RPMI7951 (cell line): Measurements from ENCODE around the gene TSPAN13. TPM values are rescaled to one million over a fixed set of nuclear protein-coding genes. Genes with fewer than 3 reads are reported as not detected.

Experiments used
- DNase-seq: peaks from one replicate; pipeline ENCODE4 v3.0.0-alpha.2; 2012; ENCODE audit warnings: low read depth
- total RNA-seq: library from RNA; depleted of rRNA; stranded (reverse); fragments of >200 nt; shearing (Covaris generic); gene quantifications from 2 replicates; pipeline ENCODE4 v1.2.3, GENCODE V29; 2014

The TSPAN13 gene
- total RNA-seq, 1 experiment from 2014 or later: 4.4 TPM

DNA sequence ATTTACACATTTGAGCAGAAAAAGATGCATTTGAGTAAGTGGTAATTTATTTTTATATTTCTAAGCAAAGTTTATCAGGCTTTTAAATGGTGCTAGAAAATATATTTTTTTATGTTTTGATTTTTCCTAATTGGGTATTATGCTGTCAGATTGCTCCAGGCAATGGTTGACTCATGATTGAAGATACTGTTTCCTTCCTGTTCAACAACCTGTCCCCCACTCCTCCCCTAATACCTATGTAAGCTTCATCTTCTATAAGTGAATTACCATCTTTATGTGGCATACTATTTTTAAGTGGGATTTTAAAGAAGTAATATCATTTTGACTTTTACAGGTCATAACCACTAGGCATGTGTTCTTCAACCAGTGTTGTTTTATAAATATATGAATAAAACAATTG is 21.4 kb downstream of the TSPAN13 start:
- DNase-seq: no peak

DNA sequence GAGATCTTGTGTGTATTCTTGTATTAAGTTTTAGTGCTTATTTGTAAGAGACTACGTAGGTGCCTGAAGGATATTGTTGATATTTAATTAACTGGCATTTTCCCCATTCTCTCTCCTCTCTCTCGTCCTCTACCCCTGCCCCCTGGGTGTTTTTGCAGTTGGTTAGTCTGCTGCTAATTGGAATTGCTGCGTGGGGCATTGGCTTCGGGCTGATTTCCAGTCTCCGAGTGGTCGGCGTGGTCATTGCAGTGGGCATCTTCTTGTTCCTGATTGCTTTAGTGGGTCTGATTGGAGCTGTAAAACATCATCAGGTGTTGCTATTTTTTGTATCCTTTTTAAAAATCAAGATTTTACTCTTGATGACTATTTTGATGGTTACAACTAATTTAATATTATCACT is 22.5 kb downstream of the TSPAN13 start:
- no peak for DNase-seq

DNA sequence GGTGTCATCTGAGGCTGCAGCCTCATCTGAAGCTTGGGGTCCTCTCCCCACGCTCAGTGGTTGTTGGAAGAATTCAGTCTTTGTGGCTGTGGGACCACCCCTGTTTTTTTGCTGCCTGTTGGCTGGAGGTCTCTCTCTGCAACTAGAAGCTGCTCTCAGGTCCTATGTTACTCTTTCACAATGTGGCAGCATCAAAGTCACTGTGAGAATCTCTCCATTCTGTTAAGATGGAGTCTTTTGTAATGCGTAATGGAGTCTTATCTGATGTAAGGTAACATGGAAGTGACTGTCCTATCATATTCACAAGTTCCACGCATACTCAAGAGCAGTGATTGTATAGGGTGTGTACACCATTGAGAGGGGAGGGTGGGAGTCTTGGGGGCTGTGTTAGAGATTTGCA is 24.9 kb downstream of the TSPAN13 start:
- DNase-seq: no peak

DNA sequence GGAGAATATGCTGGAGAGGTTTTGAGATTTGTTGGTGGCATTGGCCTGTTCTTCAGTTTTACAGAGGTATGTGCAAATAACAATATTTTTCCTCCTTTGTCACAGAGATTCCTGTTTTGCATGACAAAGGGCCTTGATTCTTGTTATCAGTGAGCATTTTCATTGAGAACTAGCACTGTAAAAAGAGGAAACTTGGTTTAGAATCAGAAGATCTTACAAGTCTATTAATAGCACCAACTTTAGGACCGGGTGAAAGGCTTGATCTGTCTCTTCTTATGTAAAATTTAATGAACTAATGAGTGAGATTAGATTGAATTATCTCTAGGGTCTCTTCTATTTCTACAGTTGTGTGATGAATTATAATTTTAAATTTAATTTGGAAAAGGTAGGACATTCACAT is 25.5 kb downstream of the TSPAN13 start:
- no peak for DNase-seq

DNA sequence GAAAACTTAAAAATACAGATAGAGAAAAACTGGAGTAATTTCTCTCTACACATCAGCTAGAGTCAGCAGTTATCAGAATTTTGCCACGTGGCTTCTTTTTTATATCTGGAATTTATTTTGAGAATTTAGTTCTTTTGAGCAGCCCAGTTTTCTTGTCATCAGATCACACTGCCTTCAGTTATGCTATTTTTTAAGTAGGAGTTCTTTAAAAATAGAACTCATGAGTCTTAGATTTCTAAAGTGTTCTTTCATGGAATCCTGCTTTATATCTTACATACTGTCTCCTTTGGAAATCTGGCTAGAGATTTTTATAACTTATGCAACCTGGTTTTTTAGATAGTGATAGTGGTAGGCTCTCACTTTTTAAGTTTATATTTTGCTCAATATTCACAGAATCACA is 27.0 kb downstream of the TSPAN13 start:
- DNase-seq: no peak

DNA sequence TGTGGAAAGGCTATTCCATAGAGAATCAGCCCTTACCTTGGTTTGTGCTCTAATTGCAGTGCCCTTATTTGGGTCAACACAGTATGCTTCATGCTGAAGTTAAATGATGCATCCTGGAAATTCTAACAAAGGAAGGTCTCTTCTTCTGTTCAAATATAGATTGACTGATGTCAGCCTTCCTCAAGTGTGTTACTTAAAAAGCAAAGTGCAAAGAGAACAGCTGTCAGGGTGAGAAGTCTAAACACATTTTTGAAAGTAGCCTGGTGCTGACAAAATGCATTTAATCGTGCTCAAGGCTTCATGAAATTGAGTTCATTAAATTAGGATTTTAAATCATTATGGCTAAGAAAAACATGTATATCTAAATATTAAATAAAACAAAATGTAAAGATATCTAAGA is 31.8 kb downstream of the TSPAN13 start:
- no peak for DNase-seq

DNA sequence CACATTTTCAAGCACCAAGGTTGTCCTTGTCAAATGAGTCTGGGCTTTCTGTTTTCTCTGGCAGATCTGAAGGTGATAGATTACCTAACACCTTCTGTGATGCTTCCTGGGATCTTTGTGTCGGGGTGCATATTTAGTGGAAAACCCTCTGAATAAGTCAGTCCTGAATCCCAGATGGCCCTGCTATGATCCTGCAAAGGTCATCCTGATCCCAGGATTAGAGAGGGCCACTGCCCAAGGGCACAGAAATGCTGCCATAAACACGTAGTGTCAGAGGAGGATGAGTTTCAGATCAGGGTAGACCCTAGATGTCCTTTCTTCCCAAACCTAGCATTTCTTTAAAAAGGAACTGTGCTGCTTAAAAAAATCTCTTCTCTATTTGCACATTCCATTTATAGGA is 32.3 kb downstream of the TSPAN13 start:
- DNase-seq: no peak

DNA sequence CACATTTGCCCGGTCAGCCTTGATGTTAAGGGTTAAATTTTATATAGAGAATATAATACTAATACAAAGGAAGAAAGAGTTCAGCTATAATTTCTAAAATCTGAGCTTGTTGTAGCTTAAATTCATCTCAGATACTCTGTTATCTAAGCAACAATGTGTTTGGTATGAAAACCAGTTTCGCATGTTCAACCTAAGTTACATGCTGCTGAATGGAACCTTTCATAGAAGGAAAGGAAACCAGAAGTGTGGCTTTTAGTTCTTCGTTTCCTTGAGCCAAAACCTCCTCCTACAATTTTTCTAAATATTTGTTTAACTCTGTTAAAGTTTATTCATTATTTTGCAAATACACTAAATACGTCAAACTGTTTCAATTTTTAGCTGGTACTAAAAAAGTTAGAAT is 32.7 kb downstream of the TSPAN13 start:
- DNase-seq: no peak

DNA sequence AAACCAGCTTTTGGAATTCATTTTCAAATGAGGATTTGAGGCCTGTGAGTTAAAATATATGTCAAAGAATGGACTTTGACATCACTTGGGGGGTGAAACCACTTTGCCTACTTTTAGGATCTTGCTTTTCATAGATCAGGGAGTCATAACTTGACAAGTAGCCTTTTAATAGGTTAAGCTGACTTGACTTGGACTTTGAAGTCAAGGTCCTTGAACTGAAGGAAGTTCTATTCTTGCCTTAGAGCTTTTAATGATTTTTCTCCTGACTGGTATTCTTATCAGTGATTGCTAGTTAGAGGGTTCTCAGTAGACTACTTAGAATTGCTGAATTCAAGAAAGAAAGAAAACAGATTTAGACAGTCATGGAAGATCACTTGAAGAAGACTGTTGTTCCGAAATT is 33.6 kb downstream of the TSPAN13 start:
- no peak for DNase-seq

DNA sequence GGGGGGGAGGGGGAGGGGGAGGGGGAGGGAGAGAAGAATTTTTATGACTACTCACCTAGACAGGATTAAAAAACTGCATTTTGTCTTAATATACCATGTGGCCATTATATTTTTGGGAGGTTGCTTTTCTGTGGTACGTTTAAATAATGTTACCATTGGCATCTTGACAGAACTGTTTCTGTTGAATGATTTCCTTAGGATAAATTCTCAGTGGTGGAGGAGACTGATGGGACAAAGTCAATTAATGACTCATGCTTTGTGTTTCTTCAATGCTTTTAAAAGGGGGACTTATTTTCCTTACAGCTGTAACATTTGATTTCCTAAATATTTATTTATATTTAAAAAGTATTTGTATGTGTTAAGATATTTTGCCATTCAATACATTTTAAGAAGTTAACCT is 37.5 kb downstream of the TSPAN13 start:
- DNase-seq: peak; percentile 15

DNA sequence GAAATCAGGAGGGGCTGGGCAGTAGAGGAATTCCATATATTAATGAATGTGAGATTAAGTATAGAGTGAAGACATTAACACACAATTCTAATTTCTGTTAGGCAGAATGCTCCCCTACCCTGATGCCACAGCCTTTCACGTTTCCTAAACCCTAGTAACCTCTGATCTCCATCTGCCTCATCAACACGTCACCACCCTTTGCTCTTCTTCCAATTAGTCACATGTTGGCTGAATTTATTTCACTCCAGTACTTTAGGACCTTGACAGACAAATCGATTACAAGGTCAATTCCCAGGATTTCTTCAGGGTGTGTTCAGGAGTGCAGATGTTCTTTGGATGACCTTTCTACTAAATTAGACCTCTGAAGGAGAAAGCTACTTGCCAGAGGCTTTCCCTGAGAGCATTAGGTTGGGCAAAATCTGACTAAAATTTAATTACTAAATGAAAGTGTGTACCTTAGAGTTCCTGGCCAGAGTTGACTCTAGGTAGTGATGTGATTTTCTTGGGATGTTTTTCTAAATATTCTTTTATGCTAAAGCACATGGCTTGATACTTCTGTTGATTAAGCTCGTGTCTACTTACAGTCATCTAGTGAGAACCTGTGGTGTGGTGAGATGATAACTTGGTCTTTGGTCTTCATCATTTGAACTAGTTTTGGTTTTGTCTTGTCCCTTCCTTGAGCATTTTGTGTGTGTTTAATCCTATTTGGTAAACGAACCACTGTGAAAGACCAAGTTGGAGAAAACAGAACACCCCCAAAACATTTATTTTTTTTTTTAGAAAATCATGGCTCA is 38.5 kb downstream of the TSPAN13 start:
- no peak for DNase-seq

DNA sequence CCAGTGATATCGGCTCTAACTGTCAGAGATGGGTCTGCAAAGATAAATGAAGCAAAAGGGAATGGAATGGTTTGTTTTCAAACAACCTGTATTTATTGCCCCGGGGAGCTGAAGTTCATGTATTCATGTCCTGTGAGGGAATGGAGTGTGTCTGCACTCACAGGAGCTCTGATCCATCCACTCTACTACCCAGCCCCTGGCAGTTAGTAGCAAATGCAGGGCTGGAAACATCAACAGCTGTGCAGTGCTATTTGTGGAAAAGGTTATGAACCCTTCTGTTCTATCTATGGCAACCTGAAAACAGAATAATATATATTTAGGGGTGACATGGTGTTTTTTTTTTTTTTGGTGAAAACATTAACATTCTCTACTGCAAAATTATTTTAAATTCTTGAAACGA is 41.4 kb downstream of the TSPAN13 start:
- DNase-seq: no peak

DNA sequence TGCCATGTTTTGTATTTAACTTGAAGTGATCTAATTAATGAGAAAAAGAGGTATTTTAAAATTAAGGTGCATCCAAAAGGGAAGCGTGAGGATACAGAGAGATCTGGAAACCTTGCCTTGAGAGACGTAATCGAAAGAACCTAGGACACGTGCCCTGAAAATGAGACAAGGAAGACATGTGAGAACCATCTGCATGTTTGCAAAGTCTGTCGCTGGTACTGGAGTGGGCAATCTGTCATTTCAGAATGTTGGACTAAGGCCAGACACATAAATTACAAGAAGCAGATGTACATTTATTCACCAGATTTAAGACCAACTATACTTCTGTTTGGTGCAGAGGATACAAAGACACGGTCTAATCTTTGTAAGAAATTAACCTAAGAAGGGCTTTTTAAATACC is 42.1 kb downstream of the TSPAN13 start:
- peak; percentile 23 for DNase-seq

DNA sequence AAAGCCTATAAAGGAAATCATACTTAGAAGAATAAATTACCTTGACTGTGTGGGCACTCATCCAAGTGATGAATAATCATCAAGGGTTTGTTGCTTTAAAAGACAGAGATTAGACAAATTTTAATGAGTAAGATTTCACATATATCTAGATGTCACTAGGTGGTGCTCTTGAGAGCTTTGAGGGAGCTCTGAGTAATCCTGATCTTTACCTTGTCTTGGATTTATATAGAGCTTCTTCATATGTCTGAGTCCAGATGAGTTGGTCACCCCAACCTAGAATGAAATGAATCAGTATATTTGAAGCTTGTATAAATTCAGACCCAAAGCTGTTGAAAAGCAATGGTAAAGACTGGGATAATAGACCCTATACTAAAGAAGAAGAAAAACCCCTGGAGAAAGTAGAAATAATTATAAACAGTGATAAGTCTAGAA is 47.6 kb downstream of the TSPAN13 start:
- peak; percentile 85 for DNase-seq

DNA sequence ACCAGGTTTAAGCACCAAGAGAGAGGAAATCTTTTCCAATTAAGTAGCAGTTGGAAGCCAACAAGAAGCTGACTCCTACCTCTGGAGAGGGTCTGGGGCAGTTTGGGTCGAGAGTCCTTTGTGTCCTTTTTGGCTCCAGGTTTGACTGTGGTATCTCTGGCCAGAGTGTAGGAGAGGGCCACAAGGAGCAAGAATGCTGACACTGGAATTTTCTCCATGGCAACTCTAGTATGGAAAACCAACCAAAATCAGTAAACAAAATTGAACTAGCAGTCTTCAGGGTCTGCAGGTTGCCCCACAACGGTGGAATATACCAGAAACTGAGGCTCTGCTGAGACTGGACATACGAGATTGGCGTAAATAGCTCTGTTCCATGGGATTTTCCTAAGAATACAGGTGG is 48.0 kb downstream of the TSPAN13 start:
- DNase-seq: no peak

DNA sequence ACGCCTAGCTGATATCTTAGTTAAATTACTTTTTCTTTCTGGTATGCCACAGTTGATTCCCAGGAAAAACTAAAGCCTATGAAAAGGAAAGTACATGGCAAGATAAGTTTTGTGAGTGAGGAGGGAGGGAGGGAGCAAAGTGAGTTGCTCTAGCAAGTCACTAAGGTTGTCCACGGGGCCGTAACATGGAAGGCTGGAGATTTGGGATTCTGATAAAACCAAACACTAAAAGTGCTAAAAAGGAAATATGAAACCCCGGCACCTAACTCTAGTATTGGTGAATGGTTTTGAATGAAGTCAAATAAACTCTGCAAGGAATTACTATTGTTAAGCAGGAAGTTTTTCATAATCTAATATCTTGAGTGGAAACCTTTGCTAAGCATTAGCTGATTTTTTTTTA is 49.6 kb downstream of the TSPAN13 start:
- no peak for DNase-seq

DNA sequence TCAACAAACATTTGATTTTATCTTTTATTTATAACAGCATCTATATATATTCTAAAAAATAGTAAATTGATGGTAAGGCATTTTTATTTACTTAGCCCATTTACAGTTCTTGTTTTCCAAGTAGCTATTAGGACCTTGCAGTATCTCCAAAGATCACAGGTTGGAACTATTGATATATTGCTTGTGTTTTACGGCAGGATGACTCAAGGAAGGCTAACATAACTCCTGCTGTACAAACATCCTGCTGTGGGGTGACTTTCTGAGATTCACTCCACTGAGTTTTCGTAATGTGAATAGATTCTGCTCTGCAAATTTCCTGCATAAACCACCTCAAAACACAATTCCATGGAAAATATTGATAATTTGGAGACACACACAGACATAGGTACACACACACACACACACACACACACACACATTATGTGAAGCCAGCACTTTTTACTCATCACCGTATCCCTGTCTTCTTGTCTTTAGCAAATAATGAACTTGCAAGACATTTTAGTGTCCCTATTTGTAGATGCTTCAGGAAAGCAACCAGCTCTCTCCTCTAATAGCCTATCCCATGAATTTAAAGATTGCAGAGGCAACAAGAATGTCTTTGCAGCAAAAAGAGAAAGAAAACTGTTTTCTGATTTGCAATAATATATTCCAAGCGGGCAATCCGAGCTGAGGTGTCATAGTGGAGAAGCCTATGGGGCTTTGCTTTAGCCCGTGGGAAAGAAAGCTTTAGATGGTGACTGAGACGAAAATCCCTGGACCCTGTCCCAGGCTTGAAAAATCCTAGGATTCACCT is 50.5 kb downstream of the TSPAN13 start:
- DNase-seq: no peak

DNA sequence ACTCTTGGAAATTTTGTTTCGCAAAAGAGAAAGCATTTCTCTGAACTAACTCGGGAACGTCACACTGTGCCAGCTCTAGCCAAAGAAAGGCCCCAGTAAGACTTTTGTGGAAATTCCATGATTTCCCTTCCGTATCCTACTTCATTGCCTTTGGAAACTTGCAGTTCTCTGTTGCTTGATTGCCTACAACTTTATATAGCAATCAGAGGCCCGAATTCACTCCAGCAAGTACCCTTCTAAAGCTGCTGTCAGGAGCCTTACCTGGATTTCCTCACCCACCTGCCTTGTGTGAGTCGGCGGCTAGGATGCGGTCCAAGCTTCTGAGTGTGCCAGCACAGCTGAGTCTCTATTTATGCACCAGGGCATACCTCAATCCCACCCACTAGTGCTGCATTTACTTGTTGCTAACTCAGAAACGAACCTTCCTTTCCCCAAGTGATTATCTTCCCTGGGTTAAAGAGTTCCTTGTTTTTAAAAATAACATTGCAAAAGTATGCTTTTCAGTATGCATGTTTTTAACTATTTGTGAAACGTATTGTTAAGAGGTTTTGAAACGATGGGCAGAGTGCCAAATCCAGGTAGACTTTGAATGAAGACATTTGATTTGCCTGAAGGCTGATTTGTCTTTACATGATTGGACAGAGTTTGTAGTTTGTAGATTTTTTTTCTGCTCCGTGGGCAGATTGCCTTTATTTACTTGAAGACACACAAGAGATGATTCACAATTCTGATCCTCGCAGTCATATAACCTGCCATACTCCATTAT is 51.3 kb downstream of the TSPAN13 start, which contains the start of gene AGR2:
AGR2 (minus strand) TSS at position 326 of the 766 bp plus-strand sequence. CDS start 3,203 bp downstream, outside the sequence.
- DNase-seq: no peak

DNA sequence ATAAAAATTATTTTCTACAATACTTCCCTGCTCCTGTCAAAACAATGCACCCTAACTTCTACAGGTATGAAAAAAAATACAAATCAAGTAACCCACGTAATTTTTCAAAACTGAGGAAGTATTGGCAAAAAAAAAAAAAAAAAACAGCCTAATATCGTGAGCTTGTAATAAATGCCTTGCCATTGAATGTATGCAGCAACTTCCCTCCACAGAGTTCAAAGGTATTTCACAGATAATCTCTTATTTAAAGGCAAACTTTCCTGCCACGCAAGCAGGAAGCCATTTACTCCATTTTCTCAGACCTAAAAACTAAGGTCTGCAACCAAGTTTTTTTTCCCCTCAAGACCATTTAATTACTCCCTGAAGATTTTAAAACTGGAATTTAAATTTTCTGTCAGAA is 51.9 kb downstream of the TSPAN13 start:
- DNase-seq: no peak

DNA sequence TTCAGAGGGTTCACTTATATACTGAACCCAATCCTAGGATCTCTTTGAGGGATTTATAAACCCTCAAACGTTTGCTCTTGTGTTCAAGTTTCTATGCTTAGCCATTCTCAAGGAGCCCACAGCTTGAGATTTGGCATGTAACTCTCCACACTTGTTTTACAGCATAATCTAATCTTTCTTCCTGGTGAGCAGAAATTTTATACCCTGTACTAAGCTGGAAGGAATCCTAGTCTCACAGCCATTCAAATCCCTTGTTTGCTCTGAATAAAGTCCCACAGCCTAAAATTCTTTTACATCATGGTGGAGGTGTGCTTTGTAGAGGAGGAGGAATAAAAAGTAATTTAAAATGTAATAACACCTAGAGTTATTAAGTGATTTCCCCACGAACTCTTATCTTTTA is 56.6 kb downstream of the TSPAN13 start:
- no peak for DNase-seq

DNA sequence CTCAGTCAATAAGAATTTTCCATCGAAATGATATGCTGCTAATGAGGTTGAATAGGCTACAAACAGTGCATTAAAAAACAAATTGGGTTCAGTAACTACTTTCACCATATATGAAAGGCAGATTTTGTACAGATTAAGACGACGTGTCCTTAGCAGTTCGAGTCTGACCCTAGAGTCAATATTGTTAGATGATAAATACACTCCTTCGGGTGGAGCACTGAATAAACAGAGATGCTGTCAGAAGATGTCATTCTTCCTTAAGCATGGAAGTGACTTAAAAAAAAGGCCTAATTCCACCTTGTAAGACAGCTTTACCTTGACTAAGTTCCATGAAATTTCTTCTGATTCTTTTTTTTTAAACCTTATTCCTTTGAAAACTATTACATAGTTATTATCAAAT is 57.0 kb downstream of the TSPAN13 start:
- DNase-seq: no peak

DNA sequence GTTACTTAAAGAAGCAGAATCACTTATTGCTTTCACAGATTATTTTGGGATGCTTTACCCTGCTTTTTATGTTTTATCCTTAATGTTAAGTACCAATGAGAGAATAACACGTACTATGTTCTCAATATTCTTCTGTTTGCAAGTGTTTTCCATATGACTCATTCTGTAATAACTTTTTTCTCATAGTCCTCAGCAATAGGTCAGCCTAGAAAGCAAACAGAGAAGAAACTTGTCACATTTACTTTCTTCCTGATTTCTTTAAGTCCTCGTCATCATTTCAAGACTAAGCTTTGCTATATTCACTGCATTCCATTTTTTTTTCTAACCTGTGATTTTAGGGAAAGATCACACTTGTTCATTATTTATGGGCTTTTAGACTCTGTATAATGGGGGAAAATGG is 58.0 kb downstream of the TSPAN13 start:
- peak; percentile 20 for DNase-seq
